Gastrocnemius medialis (tissue), 4 donors: ENCODE data around the gene FAM227A. TPM values are rescaled to one million over a fixed set of nuclear protein-coding genes. Genes with fewer than 3 reads are reported as not detected.

Source experiments
- ATAC-seq, 2 donors: fragments of 150-250 bp; one replicate each; pipeline ENCODE4 v1.9.1; 2016
- DNase-seq, 2 donors: peaks; one replicate each; pipeline ENCODE4 v3.0.0-alpha.2; 2019
- H3K27ac ChIP-seq, 4 donors: fragments of 200-600 bp; sonication (generic); 1 replicate in 1 of 4; 2 replicates in 3 of 4; pipeline ENCODE4 v1.5.1; 2016 to 2018; ENCODE audit warnings: mild to moderate bottlenecking in 2 of 4, moderate library complexity in 1 of 4
- H3K27me3 ChIP-seq, 3 donors: fragments of 200-600 bp; sonication (generic) in 2 of 3; 1 replicate in 1 of 3; 2 replicates in 2 of 3; pipeline versions ENCODE4 v1.5.1 to v1.6.0; 2016 to 2019; ENCODE audit warnings: mild to moderate bottlenecking in 1 of 3, moderate library complexity in 1 of 3
- H3K36me3 ChIP-seq, 2 donors: fragments of 200-600 bp; sonication (generic) in 1 of 2; one replicate each; pipeline ENCODE4 v1.5.1; 2017 to 2018
- H3K4me1 ChIP-seq, 2 donors: fragments of 200-600 bp; sonication (generic) in 1 of 2; one replicate each; pipeline ENCODE4 v1.5.1; 2016 to 2017; ENCODE audit warnings: mild to moderate bottlenecking in 2 of 2
- H3K4me3 ChIP-seq, 4 donors: fragments of 200-600 bp; sonication (generic) in 3 of 4; 1 replicate in 1 of 4; 2 replicates in 3 of 4; pipeline ENCODE4 v1.5.1; 2016 to 2019; ENCODE audit warnings: mild to moderate bottlenecking in 2 of 4
- H3K9me3 ChIP-seq, 3 donors: fragments of 200-600 bp; sonication (generic) in 2 of 3; 1 replicate in 1 of 3; 2 replicates in 2 of 3; pipeline ENCODE4 v1.5.1; 2016 to 2019
- POLR2A ChIP-seq, 2 donors: fragments of 450-650 bp; IDR thresholded peaks; one replicate each; pipeline ENCODE4 v1.6.1; 2017; ENCODE audit warnings: antibody characterized with exemption in 2 of 2, mild to moderate bottlenecking in 2 of 2, moderate library complexity in 2 of 2
- in situ Hi-C, 4 donors: fragments of 200-750 bp; cut with MboI; loops; one replicate each; pipeline versions ENCODE4 v1.15.0 to v1.8.0; 2017; ENCODE audit warnings: low sequenced_read_pairs in 4 of 4
- intact Hi-C: fragments of 100-400 bp; cut with DNase I; formaldehyde crosslinking; loops from one replicate; pipeline ENCODE4 v1.15.1; 2023; ENCODE audit warnings: low total_unique reads
- total RNA-seq, 4 donors: library from RNA; depleted of rRNA; stranded (reverse); fragments of >200 nt; gene quantifications; one replicate each; pipeline versions ENCODE4 v1.1.0 to v1.2.3, GENCODE V29; 2016
- TF ChIP-seq, protein P1 (sequence below), 5 experiments: fragments of 450-650 bp in 3 of 5; fragments of 200-600 bp in 2 of 5; sonication (generic) in 2 of 5; IDR thresholded peaks in 4 of 5; conservative IDR thresholded peaks in 1 of 5; 1 replicate in 4 of 5; 2 replicates in 1 of 5; pipeline ENCODE4 v1.5.1; 2016 to 2019; ENCODE audit warnings: antibody characterized with exemption in 5 of 5, mild to moderate bottlenecking in 3 of 5, moderate library complexity in 3 of 5

Gene FAM227A
- total RNA-seq, 4 donors from 2014 or later: 0.02 TPM; not detected in 3

DNA sequence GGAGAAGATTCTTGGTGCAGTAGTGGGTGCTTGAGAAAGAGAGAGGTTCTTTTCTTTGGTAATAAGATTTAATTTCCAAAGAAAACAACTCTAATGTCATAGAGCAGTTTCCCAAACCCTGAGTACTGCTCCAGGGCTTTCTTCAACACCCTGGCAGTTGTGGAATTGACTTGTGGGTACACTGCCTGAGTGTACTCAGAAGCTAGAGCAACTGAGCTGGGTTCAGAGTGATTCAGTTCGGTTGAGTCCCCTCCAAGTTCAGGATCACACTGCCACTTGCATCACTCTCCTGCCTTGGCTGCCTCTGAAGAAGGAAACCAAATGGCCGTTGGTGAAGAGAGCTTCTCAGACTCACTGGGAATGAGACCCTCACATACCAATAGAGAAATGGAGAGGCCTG, 91.5 kb downstream of the FAM227A start:
- in situ Hi-C loops: loop anchor here in 1 of 4 donors (25.0 kb wide), 1 partner anchor 502 kb away; the partner anchor contains the start of gene PICK1
- DNase-seq: no peak
- intact Hi-C loops: no loop called here

DNA sequence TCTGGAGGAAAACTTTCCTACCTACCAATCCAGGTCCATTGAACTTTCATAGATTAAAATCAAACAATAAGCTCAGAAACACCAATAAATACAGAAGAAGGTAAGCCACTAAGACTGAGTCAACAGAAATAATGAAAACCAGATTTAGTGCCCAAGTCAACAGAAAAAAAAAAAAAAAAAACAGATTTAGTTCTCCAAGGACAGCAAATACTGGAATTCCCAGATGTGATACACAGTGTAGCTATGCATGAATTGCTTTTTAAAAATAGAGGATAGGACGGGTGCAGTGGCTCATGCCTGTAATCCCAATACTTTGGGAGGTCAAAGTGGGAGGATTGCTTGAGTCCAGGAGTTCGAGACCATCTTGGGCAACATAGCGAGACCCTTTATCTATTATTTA, 101.9 kb downstream of the FAM227A start:
- Histone ChIP-seq H3K36me3 (no peaks in the 10 kb centered on the region), H3K4me3 (no peak overlapping the region), H3K27ac (no peak overlapping the region), H3K4me1 (no peaks in the 10 kb centered on the region), H3K9me3 (no peaks in the 10 kb centered on the region), H3K27me3 (no peaks in the 10 kb centered on the region)
- TF ChIP-seq POLR2A (IDR thresholded peaks at IDR 0.05): no peak
- TF ChIP-seq, protein P1, sequence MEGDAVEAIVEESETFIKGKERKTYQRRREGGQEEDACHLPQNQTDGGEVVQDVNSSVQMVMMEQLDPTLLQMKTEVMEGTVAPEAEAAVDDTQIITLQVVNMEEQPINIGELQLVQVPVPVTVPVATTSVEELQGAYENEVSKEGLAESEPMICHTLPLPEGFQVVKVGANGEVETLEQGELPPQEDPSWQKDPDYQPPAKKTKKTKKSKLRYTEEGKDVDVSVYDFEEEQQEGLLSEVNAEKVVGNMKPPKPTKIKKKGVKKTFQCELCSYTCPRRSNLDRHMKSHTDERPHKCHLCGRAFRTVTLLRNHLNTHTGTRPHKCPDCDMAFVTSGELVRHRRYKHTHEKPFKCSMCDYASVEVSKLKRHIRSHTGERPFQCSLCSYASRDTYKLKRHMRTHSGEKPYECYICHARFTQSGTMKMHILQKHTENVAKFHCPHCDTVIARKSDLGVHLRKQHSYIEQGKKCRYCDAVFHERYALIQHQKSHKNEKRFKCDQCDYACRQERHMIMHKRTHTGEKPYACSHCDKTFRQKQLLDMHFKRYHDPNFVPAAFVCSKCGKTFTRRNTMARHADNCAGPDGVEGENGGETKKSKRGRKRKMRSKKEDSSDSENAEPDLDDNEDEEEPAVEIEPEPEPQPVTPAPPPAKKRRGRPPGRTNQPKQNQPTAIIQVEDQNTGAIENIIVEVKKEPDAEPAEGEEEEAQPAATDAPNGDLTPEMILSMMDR (IDR thresholded peaks at IDR 0.05 in 4 of 5, conservative IDR thresholded peaks at IDR 0.05 in 1 of 5): no peak
- ATAC-seq (no peak), DNase-seq (no peak)
- in situ Hi-C loops (loop anchor here in 1 of 4 donors (25.0 kb wide), 1 partner anchor 492 kb away; the partner anchor contains the start of gene PICK1), intact Hi-C loops (no loop called here)

More for the DNA sequence above, 91.5 kb downstream of the FAM227A start:
- Histone ChIP-seq H3K9me3 (no peaks in the 10 kb centered on the region), H3K27me3 (no peaks in the 10 kb centered on the region), H3K4me3 (no peak overlapping the region), H3K27ac (no peak overlapping the region), H3K36me3 (no peaks in the 10 kb centered on the region), H3K4me1 (peaks cover 0 to 3% of the 10 kb centered on the region in 2 donors)
- no peak for ATAC-seq
- TF ChIP-seq POLR2A (IDR thresholded peaks at IDR 0.05): no peak
- TF ChIP-seq, protein P1 (IDR thresholded peaks at IDR 0.05 in 4 of 5, conservative IDR thresholded peaks at IDR 0.05 in 1 of 5): no peak

DNA sequence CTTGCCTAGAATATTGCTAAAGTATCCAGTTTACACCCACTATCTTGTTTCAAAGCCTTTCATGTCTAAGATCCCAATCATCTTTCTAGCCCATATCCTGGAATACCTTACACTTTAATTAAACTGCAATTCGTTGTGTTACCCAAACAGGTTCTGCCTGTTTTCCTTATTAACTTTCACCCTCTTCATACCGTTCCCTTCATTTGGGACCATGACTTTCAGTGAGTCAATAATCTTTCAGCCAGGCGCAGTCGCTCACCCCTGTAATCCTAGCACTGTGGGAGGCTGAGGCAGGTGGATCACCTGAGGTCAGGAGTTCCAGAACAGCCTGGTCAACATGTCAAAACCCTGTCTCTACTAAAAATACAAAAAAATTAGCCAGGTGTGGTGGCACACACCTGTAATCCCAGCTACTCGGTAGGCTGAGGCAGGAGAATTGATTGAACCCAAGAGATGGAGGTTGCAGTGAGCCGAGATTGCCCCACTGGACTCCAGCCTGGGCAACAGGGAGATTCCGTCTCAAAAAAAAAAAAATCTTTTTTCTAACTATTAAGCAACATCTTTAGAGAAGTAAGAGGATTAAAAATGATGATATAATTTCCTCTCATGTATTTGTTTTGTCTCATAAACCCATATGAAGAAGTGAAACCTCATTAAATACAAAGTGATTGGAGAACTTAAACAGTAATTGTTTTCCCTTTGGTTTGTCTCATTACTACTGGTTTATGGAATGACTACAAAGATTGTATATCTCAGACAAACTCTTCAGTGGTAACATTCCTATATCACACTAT, 106.9 kb downstream of the FAM227A start:
- no peaks in the 10 kb centered on the region for H3K9me3 ChIP-seq
- no peaks in the 10 kb centered on the region for H3K36me3 ChIP-seq
- H3K27ac ChIP-seq: no peak overlapping the region
- no peak for TF ChIP-seq POLR2A (IDR thresholded peaks at IDR 0.05)
- TF ChIP-seq, protein P1 (IDR thresholded peaks at IDR 0.05 in 4 of 5, conservative IDR thresholded peaks at IDR 0.05 in 1 of 5): no peak
- in situ Hi-C loops (no loop called here), intact Hi-C loops (no loop called here)
- no peak for DNase-seq
- H3K4me1 ChIP-seq: no peaks in the 10 kb centered on the region
- no peak for ATAC-seq
- no peaks in the 10 kb centered on the region for H3K27me3 ChIP-seq
- no peak overlapping the region for H3K4me3 ChIP-seq

DNA sequence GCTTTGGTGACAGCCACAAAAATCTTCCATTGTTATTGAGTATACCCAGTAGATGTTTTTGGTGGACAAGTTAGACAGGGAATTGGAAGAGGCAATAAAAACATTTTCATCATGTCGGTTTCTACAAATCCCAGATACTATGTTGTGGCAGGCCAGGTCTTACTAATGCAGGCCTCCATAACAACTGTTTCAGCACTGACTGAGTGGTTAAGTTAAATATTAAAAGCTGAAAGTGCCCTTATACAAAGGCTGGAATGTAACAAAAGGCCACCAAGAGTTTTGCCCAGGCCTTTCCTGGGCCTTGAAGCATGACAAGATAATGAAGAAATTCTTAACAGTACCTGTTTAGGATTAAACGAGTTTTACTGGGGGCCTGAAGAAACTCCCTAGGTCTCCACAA, 115.5 kb downstream of the FAM227A start:
- Histone ChIP-seq H3K27ac (no peak overlapping the region), H3K9me3 (no peaks in the 10 kb centered on the region), H3K36me3 (no peaks in the 10 kb centered on the region), H3K27me3 (no peaks in the 10 kb centered on the region), H3K4me1 (no peaks in the 10 kb centered on the region), H3K4me3 (no peak overlapping the region)
- in situ Hi-C loops (no loop called here), intact Hi-C loops (no loop called here)
- ATAC-seq (no peak), DNase-seq (no peak)
- no peak for TF ChIP-seq POLR2A (IDR thresholded peaks at IDR 0.05)
- TF ChIP-seq, protein P1 (IDR thresholded peaks at IDR 0.05 in 4 of 5, conservative IDR thresholded peaks at IDR 0.05 in 1 of 5): no peak
